ENCODE measurements around the gene RXRA.

DNA sequence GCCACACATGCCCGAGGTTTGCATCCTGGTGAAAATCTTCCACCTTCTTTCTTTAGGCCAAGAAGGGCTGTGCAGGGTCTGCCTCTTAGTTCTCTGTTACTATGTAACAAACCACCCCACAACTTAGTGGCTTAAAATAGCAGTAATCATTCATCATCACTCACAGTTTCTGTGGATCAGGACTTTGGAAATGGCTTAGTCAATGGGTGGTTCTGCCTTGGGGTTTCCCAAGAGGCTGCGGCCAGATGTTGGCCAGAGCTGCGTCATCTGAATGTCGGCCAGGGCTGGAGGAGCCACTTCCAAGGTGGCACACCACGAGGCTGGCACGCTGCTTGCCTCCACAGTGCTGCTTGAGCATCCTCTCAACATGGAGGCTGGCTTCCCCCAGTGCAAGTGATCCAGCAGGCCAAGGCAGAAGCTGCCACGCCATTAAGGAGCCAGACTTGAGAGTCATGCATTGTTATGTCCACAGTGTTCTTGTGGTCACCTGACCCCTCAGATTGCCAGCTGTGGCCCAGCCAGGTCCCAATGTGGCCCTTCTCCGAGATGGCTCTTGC lies 135.2 kb downstream of the RXRA start:
- TF ChIP-seq YY1 (IDR thresholded peaks at IDR 0.05; ENCODE audit: insufficient read depth, insufficient read length) (no peak), ZNF274 (IDR thresholded peaks at IDR 0.05; ENCODE audit: low read depth, low read length) (no peak)
